Panc1 (cell line): ENCODE results near the gene DDX10. TPM values are rescaled to one million over a fixed set of nuclear protein-coding genes. Genes with fewer than 3 reads are reported as not detected.

Source experiments
- ATAC-seq: fragments of 200-7000 bp; cut with Tn5 transposase; 2 replicates; pipeline ENCODE4 v1.9.1; 2020; ENCODE audit warnings: mild to moderate bottlenecking, moderate library complexity
- BruUV-seq: library from RNA; stranded (reverse); fragments of 400-500 nt; replicated peaks from 2 replicates; lab custom pipeline; 2021; lab: Mats Ljungman, UMichigan
- CTCF ChIA-PET: fragments of 300-600 bp; sonication (Branson Sonifier 250); formaldehyde crosslinking; loops from one replicate; lab custom pipeline; 2022; ENCODE audit warnings: antibody characterized with exemption; lab: Charles Lee
- POLR2A ChIA-PET: fragments of 300-600 bp; sonication (Branson Sonifier 250); formaldehyde crosslinking; loops from one replicate; lab custom pipeline; 2022; ENCODE audit warnings: antibody characterized with exemption; lab: Charles Lee
- DNase-seq: peaks from one replicate; pipeline ENCODE4 v3.0.0-alpha.2; 2010; ENCODE audit warnings: low read depth, low spot score
- H3K27ac ChIP-seq: 2 replicates; pipeline ENCODE4 v1.5.1; 2011; ENCODE audit warnings: mild to moderate bottlenecking, low read length, inconsistent platforms
- H3K27me3 ChIP-seq: fragments of 200-500 bp; sonication (Bioruptor generic); 2 replicates; pipeline ENCODE4 v1.6.0; 2014; ENCODE audit warnings: low read length, inconsistent platforms; ENCODE audit not compliant: control insufficient read depth, insufficient read depth
- H3K36me3 ChIP-seq: fragments of 200-500 bp; sonication (Bioruptor generic); 2 replicates; pipeline ENCODE4 v1.5.1; 2014; ENCODE audit warnings: inconsistent platforms, mild to moderate bottlenecking, low read length, moderate library complexity; ENCODE audit not compliant: control insufficient read depth, insufficient read depth
- H3K4me1 ChIP-seq: 2 replicates; pipeline ENCODE4 v1.5.1; 2011; ENCODE audit warnings: inconsistent platforms, mild to moderate bottlenecking, low read length, moderate library complexity; ENCODE audit not compliant: control insufficient read depth, insufficient read depth
- H3K4me3 ChIP-seq, 2 experiments: 2 replicates each; pipeline ENCODE4 v1.5.1; 2011 to 2012; ENCODE audit warnings: low read depth in 2 of 2, low read length in 2 of 2, mild to moderate bottlenecking in 2 of 2, inconsistent platforms in 1 of 2, moderate library complexity in 1 of 2
- H3K9me3 ChIP-seq: fragments of 200-500 bp; sonication (Bioruptor generic); 2 replicates; pipeline ENCODE4 v1.5.1; 2014; ENCODE audit warnings: low read depth, mild to moderate bottlenecking, inconsistent platforms, low read length, moderate library complexity; ENCODE audit not compliant: control insufficient read depth, insufficient read depth
- CTCF ChIP-seq: fragments of 450-650 bp; IDR thresholded peaks from 2 replicates; pipeline ENCODE4 v1.5.1; 2017; ENCODE audit warnings: mild to moderate bottlenecking
- POLR2AphosphoS5 ChIP-seq: IDR thresholded peaks from 2 replicates; pipeline ENCODE4 v1.6.1; 2012; ENCODE audit warnings: mild to moderate bottlenecking, low read depth, low read length, moderate library complexity
- SIN3A ChIP-seq: IDR thresholded peaks from 2 replicates; pipeline ENCODE4 v1.6.1; 2012; ENCODE audit warnings: low read depth, mild to moderate bottlenecking, low read length, moderate library complexity, borderline replicate concordance; ENCODE audit not compliant: insufficient read depth
- TCF7L2 ChIP-seq: IDR thresholded peaks from 2 replicates; pipeline ENCODE4 v1.6.1; 2011; ENCODE audit warnings: mild to moderate bottlenecking, low read depth, low read length, inconsistent platforms
- in situ Hi-C: cut with HindIII; loops from 2 replicates; pipeline ENCODE4 v1.10.0; 2016; ENCODE audit warnings: low sequenced_read_pairs, low pct_unique_long_range_greater_than_20kb
- intact Hi-C: fragments of 100-400 bp; cut with micrococcal nuclease; formaldehyde crosslinking; loops from one replicate; pipeline ENCODE4 v1.10.0; 2022; ENCODE audit not compliant: unreplicated experiment
- total RNA-seq: library from RNA; stranded (reverse); gene quantifications from one replicate; pipeline ENCODE4 v1.2.1, GENCODE V29; 2021; ENCODE audit not compliant: unreplicated experiment
- TF ChIP-seq, protein P1 (sequence below), 2 experiments: IDR thresholded peaks; 2 replicates each; pipeline ENCODE4 v1.6.1; 2011 to 2012; ENCODE audit warnings: low read depth in 2 of 2, control low read depth in 1 of 2, low read length in 1 of 2, mild to moderate bottlenecking in 1 of 2, moderate library complexity in 1 of 2; ENCODE audit not compliant: insufficient read depth in 1 of 2

The DDX10 gene
- total RNA-seq, 1 experiment from 2014 or later: 48.8 TPM

- H3K4me3 ChIP-seq: no peak overlapping the region
- in situ Hi-C loops (no loop called here), intact Hi-C loops (no loop called here)
- CTCF ChIA-PET: no interaction called here
- H3K27ac ChIP-seq: no peak overlapping the region
- H3K4me1 ChIP-seq: no peaks in the 10 kb centered on the region
- BruUV-seq: no TSS peak
- no peaks in the 10 kb centered on the region for H3K9me3 ChIP-seq
- TF ChIP-seq, protein P1, sequence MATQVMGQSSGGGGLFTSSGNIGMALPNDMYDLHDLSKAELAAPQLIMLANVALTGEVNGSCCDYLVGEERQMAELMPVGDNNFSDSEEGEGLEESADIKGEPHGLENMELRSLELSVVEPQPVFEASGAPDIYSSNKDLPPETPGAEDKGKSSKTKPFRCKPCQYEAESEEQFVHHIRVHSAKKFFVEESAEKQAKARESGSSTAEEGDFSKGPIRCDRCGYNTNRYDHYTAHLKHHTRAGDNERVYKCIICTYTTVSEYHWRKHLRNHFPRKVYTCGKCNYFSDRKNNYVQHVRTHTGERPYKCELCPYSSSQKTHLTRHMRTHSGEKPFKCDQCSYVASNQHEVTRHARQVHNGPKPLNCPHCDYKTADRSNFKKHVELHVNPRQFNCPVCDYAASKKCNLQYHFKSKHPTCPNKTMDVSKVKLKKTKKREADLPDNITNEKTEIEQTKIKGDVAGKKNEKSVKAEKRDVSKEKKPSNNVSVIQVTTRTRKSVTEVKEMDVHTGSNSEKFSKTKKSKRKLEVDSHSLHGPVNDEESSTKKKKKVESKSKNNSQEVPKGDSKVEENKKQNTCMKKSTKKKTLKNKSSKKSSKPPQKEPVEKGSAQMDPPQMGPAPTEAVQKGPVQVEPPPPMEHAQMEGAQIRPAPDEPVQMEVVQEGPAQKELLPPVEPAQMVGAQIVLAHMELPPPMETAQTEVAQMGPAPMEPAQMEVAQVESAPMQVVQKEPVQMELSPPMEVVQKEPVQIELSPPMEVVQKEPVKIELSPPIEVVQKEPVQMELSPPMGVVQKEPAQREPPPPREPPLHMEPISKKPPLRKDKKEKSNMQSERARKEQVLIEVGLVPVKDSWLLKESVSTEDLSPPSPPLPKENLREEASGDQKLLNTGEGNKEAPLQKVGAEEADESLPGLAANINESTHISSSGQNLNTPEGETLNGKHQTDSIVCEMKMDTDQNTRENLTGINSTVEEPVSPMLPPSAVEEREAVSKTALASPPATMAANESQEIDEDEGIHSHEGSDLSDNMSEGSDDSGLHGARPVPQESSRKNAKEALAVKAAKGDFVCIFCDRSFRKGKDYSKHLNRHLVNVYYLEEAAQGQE (IDR thresholded peaks at IDR 0.05; ENCODE audit: insufficient read depth in 1 of 2, low read depth in 2 of 2, low read length in 1 of 2): no peak
- TF ChIP-seq SIN3A (no peak), POLR2AphosphoS5 (no peak), CTCF (no peak), TCF7L2 (no peak)
- POLR2A ChIA-PET: no interaction called here
- ATAC-seq (no peak), DNase-seq (no peak)
- peaks cover 3% of the 10 kb centered on the region; the same call in 1 of the 2 replicates for H3K27me3 ChIP-seq
- H3K36me3 ChIP-seq: no peaks in the 10 kb centered on the region
These were observed 40.5 kb upstream of the DDX10 start for GRCh38 chr11:108624196-108624925.

DNA sequence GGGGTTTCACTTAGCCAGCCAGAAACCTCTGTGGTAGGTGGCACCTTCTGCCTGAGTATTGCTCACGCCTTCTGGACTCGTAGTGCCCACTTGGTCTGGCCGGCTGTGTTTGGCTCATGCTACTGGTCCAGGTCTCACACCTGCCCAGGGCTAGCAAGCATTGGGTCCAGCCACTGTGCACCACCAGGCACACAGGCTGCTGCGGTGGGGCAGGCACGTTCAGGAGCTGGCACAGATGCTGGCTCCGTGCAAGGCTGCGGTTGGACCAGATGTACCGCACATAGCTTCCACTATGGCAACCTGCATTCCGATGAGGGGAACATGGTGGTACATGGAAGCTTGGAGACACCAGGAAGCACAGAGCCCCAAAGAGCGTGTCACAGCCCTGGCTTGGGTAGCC, 36.5 kb upstream of the DDX10 start:
- no peaks in the 10 kb centered on the region for H3K27me3 ChIP-seq
- no TSS peak for BruUV-seq
- intact Hi-C loops (no loop called here), in situ Hi-C loops (no loop called here)
- no peak for TF ChIP-seq CTCF
- TF ChIP-seq POLR2AphosphoS5: no peak
- no peak for TF ChIP-seq TCF7L2
- TF ChIP-seq, protein P1 (IDR thresholded peaks at IDR 0.05; ENCODE audit: insufficient read depth in 1 of 2, low read depth in 2 of 2, low read length in 1 of 2): no peak
- no peak for TF ChIP-seq SIN3A
- DNase-seq: no peak
- ChIA-PET POLR2A (no interaction called here), CTCF (no interaction called here)
- H3K27ac ChIP-seq: no peak overlapping the region
- no peaks in the 10 kb centered on the region for H3K9me3 ChIP-seq
- no peaks in the 10 kb centered on the region for H3K4me1 ChIP-seq
- no peak for ATAC-seq
- H3K4me3 ChIP-seq: no peak overlapping the region
- no peaks in the 10 kb centered on the region for H3K36me3 ChIP-seq
